Measurements from ENCODE around the gene EYA3.

Gene EYA3

GRCh38 chr1:28071813-28072212 is 16.6 kb downstream of the EYA3 start:
- DNase-seq (ENCODE audit: low spot score) = no peak

GRCh38 chr1:28070725-28071593 is 17.5 kb downstream of the EYA3 start:
- DNase-seq (ENCODE audit: low spot score) = no peak

- DNase-seq (ENCODE audit: low spot score) = no peak
These were observed 20.8 kb downstream of the EYA3 start for GRCh38 chr1:28067523-28068090.

- DNase-seq (ENCODE audit: low spot score) = no peak
These were observed 21.8 kb downstream of the EYA3 start for GRCh38 chr1:28066393-28067154.

- no peak for DNase-seq (ENCODE audit: low spot score)
These were observed 24.3 kb downstream of the EYA3 start for GRCh38 chr1:28064064-28064463.

GRCh38 chr1:28062806-28063205 is 25.6 kb downstream of the EYA3 start:
- no peak for DNase-seq (ENCODE audit: low spot score)

- no peak for DNase-seq (ENCODE audit: low spot score)
These were observed 29.2 kb downstream of the EYA3 start for GRCh38 chr1:28058971-28059878.

- no peak for DNase-seq (ENCODE audit: low spot score)
These were observed 30.2 kb downstream of the EYA3 start for GRCh38 chr1:28058168-28058567.

- DNase-seq (ENCODE audit: low spot score) = no peak
These were observed 32.1 kb downstream of the EYA3 start for GRCh38 chr1:28056129-28056925.

GRCh38 chr1:28050776-28051175 is 37.6 kb downstream of the EYA3 start:
- DNase-seq (ENCODE audit: low spot score) = no peak

- no peak for DNase-seq (ENCODE audit: low spot score)
These were observed 41.7 kb downstream of the EYA3 start for GRCh38 chr1:28046716-28047115.

- no peak for DNase-seq (ENCODE audit: low spot score)
These were observed 42.6 kb downstream of the EYA3 start for GRCh38 chr1:28045777-28046176.

- no peak for DNase-seq (ENCODE audit: low spot score)
These were observed 44.0 kb downstream of the EYA3 start for GRCh38 chr1:28044399-28044798.

- no peak for DNase-seq (ENCODE audit: low spot score)
These were observed 49.1 kb downstream of the EYA3 start for GRCh38 chr1:28039341-28039740.

- DNase-seq (ENCODE audit: low spot score) = no peak
These were observed 50.5 kb downstream of the EYA3 start for GRCh38 chr1:28037946-28038345.

GRCh38 chr1:28037206-28037605 is 51.2 kb downstream of the EYA3 start:
- DNase-seq (ENCODE audit: low spot score) = no peak

- no peak for DNase-seq (ENCODE audit: low spot score)
These were observed 52.0 kb downstream of the EYA3 start for GRCh38 chr1:28036431-28036830.

- no peak for DNase-seq (ENCODE audit: low spot score)
These were observed 53.0 kb downstream of the EYA3 start for GRCh38 chr1:28035420-28035819.

- DNase-seq (ENCODE audit: low spot score) = no peak
These were observed 56.1 kb downstream of the EYA3 start for GRCh38 chr1:28032281-28032680.

- DNase-seq (ENCODE audit: low spot score) = no peak
These were observed 57.2 kb downstream of the EYA3 start for GRCh38 chr1:28031173-28031572.

Measured in left forelimb (tissue), 1 donor.